ENCODE measurements around the gene SYDE1. TPM values are rescaled to one million over a fixed set of nuclear protein-coding genes. Genes with fewer than 3 reads are reported as not detected.

SYDE1 gene
- total RNA-seq, 1 donor = 51.0 TPM

GRCh38 chr19:15099017-15099582, 8.1 kb upstream of the SYDE1 start:
- no peak for TF ChIP-seq CTCF (IDR thresholded peaks at IDR 0.05; ENCODE audit: insufficient read depth, low read depth, low read length)
- no peak overlapping the region for H3K4me3 ChIP-seq (ENCODE audit: low read depth, low read length)
- DNase-seq (ENCODE audit: low read depth) = no peak

GRCh38 chr19:15101479-15102082, 5.6 kb upstream of the SYDE1 start:
- TF ChIP-seq CTCF (IDR thresholded peaks at IDR 0.05; ENCODE audit: insufficient read depth, low read depth, low read length) = peak; percentile 82
- H3K4me3 ChIP-seq (ENCODE audit: low read depth, low read length) = no peak overlapping the region
- peak; percentile 52 for DNase-seq (ENCODE audit: low read depth)

- no peak for DNase-seq (ENCODE audit: low read depth)
- H3K4me3 ChIP-seq (ENCODE audit: low read depth, low read length) = no peak overlapping the region
- no peak for TF ChIP-seq CTCF (IDR thresholded peaks at IDR 0.05; ENCODE audit: insufficient read depth, low read depth, low read length)
These were observed 3.2 kb upstream of the SYDE1 start for GRCh38 chr19:15104003-15104402.

GRCh38 chr19:15104411-15104810, 2.8 kb upstream of the SYDE1 start:
- H3K4me3 ChIP-seq (ENCODE audit: low read depth, low read length) = no peak overlapping the region
- DNase-seq (ENCODE audit: low read depth) = no peak
- no peak for TF ChIP-seq CTCF (IDR thresholded peaks at IDR 0.05; ENCODE audit: insufficient read depth, low read depth, low read length)

DNA sequence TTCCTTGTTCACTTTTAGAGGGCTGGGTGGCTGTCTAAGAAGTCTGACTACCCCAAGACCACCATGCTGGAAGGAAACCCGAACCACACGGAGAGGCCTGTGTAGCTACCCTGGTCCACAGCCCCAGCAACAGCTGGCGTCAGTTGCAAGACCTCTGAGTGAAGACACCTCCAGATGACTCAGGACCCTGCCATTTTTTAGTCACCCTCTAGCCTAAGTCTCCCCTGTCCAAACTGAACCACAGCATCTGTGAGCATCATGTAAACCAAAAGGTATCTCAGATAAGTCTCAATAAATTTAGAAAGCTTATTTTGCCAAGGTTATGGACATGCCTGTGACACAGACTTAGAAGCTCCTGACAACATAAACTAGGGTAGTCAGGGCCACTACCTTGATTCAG, 2.2 kb upstream of the SYDE1 start:
- H3K4me3 ChIP-seq (ENCODE audit: low read depth, low read length) = no peak overlapping the region
- DNase-seq (ENCODE audit: low read depth) = no peak
- no peak for TF ChIP-seq CTCF (IDR thresholded peaks at IDR 0.05; ENCODE audit: insufficient read depth, low read depth, low read length)

DNA sequence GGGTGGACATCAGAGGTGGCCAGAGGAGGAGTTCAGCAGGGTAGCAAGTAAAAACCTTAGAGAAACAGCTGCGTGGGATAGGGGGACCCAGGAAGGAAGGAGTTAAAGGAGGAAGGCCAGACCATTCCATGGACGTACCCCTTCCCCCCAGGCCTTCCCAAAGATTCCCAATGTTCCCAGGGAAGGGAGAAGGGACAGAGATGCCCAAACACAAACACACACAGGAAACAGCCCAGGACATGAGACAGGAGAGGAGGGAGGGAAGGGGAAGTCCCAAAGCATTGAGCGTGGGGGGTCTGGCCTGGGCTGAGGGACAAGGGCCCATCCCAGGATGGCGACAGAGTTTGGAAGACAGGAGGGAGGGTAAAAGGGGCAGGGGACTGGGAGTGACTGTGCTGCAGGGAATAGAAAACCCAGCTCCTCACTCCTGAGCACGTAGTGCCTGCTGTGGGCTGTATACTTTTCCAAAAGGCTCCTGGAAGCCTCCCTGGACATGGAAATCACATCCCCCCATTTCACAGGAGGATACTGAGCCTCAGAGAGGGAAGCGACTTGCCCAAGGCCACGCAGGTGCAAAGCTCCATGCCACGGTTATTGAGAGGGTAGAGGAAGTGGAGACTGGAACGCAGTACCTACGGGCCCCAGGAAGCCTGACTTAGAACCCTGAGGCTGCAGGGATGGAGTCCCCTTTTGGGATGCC, 1.1 kb downstream of the SYDE1 start:
- no peak for TF ChIP-seq CTCF (IDR thresholded peaks at IDR 0.05; ENCODE audit: insufficient read depth, low read depth, low read length)
- peak; percentile 21 for DNase-seq (ENCODE audit: low read depth)
- H3K4me3 ChIP-seq (ENCODE audit: low read depth, low read length) = peak overlapping the region; percentile 79
